Hematopoietic multipotent progenitor cell treated with erythropoietin and hydrocortisone succinate and interleukin-3 and kit ligand, for 4 days (in vitro differentiated cells): ENCODE data around the gene PFKP.

Experiments used
- DNase-seq: peaks from one replicate; pipeline ENCODE4 v3.0.0-alpha.2; 2015

PFKP gene

GRCh38 chr10:3072641-3073360 lies 5.5 kb downstream of the PFKP start:
- DNase-seq: no peak

DNA sequence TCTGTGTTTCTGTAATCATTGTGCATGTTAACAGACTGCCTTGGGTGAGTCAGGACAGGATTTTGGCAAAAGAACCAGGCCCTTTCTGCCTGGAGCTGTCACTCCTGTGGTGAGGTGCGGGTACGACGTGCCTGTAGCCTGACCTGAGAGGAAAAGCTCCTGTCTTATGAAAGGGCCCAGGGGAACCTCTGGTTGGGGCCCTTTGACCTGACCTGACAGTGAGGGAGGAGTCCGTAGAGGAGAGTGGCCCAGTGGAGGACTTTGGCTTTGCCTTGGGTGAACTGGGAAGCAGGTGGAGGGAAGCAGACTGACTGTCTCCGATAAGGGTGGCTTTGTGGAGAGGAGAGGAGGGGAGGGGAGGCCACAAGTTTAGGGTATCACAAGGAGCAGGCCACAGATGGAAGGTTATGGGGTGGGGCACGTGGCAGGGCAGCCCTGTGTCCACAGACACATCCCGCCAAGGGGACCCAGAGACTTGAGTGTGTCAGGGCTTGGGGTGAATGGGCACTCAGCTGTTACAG lies 6.9 kb downstream of the PFKP start:
- DNase-seq: peak; percentile 24

GRCh38 chr10:3074985-3075600 lies 7.7 kb downstream of the PFKP start:
- DNase-seq: no peak

DNA sequence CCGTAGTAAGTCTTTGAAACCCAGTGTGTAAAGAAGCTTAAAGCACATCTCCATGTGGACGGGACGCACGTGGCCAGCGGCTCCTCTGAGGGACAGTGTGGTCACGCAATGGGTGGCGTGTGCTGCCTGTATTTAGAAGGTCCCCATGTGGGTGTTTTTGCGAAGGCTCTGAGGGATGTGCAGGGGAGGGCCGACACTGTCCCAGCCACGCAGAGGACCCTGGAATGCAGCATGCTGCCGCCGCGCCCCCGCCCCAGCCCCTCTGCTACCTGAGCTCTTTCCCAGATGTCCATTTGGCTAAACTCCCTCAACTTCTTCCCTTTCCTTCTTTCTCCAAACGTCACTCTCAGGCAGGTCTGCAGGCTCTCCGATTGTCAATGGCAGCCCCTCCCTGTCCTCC lies 8.8 kb downstream of the PFKP start:
- DNase-seq: no peak

DNA sequence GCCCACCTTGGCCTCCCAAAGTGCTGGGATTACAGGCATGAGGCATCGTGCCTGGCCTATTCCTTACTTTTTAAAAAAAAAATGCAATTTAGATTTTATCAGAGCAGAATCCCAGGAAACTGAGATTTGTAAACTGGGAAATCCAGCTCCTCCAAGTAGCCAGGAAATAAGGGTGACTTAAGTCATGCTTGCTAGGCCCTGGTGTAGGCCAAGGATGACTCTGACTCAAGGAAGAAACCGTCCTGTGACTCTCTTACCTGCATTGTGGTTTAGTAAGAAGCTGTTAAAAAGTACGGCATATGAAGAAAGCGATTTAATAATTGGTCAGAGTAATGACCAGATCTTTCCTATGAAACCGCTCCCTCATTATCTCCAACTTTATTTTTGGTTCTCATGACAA lies 10.2 kb downstream of the PFKP start:
- no peak for DNase-seq

GRCh38 chr10:3077940-3078630 lies 10.7 kb downstream of the PFKP start:
- no peak for DNase-seq

DNA sequence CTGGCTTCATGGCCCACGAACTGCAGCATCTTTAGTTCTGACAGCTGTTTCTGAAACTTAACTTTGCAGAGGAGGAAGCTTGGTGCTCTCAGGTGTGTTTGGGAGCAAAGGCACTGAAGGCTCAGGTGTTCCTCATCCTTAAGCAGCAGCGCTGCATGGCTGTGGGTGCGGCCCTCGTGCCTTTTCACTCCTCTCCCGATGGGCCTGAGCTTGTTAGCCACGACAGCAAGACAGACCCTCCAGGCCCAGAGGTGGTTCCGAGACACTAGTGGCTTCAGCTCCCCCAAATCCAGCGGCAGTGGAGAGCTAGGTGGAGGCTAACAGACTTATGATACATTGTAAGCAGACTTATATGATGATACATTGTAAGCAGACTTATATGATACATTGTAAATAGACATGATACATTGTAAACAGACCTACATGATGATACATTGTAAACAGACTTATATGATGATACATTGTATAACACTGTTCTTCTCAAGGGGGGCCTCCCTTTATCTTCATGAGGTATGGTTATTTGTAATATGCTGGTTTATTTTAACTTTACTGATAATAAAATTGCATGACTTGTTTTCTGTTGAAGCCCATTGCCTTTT lies 14.1 kb downstream of the PFKP start:
- no peak for DNase-seq

DNA sequence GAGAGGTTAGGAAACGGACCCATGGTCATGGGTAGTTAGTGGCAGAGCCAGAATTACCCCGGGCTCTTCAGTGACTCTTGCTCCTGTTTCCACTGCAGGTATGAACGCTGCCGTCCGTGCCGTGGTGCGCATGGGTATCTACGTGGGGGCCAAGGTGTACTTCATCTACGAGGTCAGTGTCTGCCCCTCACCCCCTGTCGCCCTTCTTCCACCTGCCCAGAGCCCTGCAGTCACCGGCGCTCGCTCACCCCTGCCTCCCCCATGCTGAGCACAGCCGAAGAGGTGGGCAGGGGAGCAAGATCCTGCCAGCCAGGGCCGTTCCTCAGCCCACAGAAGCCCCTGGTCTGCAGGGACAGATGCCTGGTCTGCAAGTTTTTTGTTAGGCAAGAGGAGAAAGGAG lies 14.9 kb downstream of the PFKP start:
- no peak for DNase-seq

DNA sequence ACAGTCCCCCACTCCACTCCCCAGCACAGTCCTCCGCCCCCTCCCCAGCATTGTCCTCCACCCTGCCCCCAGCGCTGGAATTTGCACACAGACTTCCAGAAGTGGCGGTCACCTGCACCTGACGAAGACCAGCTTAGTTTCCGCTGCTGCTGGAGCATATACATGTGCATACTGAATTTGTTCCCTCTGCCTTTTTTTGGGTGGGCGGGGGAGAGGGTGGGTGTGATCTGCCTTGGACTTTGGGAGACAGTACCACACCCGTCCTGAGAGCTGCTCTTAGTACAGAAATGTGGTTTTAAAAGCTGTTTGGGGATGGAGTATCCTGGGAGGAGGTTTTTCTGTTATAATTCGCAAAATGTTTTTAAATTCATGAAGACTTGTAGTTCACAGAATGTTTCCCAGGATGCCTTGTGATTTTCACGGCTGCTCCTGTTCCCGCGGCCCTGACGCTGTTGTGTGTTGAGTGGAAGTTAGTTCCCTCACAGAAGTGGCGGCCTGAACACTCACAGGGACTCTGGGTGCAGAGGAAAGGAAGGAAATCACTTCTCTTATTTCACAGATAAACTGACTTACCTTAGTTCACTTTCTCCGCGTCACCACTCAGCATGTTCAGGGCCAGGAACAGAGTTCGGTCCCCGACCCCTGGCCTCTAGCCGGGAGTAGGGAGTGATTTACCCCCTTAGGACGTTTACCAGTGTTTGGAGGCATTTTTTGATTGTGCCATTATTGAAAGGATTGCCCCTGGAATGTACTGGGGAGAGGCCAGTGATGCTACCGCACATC lies 18.6 kb downstream of the PFKP start:
- DNase-seq: peak; percentile 33

DNA sequence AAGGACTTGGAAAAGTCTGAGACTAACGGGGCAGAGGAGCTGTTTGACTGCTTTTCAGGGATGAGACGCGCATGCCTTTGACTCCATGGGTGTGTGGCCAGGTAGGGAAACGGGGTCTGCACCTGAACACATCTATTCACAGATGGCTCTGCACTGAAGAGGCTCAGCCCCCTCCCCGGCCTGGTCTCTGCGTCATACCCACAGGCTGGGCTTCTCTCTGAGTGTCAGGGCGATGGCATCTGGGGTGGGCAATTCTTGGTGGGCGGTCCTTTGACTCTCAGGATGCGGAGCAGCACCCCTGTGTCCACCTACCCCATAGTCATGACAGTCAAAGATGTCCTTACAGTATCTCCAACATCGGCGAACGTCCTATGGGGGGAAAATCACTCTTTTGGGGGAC lies 23.0 kb downstream of the PFKP start:
- no peak for DNase-seq

DNA sequence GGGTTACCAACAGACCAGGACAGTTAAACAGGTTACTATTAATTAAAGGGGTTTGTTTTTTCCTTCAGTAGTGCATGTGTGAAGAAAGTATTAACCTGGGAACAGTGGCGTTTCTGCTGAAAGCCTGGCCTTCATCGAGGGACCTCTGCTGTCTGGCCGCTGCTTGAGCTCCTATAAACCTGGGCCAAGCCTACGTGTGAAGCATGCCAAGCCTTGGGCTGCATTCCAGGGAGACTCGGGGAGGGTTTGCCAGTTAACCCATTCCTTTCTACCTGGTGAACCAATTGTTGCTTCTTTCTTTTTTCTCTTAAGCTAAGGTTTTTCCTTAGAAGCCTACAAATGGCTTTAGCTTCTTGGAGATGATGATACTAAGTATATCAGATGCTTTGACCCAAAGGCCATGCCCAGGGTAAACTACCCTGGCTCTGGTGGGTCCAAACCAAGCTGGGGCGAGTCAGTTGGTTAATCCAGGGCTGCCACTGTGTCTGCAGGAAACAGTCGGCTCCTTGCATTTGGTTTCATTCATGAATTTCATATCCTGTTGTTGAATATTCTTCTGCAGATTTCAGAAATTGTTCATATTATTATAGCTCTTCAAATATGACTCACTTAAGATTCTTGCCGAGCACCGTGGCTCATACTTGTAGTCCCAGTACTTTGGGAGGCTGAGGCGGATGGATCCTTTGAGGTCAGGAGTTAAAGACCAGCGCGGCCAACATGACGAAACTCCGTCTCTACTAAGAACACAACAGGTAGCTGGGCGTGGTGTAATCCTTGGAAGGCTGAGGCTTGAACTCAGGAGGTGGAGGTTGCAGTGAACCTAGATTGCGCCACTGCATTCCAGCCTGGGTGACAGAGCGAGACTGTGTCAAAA lies 23.8 kb downstream of the PFKP start:
- peak; percentile 7 for DNase-seq

DNA sequence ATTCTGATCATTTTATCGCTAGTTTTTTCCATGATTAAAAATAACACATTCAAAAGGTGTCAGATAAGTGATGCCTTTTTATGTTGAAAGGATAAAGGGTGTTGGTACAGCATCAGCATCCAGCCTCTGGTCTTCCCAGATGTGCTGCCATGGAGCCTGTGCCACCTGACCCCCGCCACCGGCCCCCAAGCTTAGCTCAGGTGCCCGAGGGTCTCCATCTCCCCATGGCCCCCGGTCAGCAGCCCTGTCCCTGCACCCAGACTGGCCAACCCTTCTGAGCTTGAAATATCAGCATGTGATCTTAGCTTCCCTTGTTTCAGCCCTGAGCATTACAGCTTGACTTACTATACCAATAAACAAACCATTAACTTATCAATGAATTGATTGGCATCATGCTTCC lies 24.6 kb downstream of the PFKP start:
- DNase-seq: no peak

DNA sequence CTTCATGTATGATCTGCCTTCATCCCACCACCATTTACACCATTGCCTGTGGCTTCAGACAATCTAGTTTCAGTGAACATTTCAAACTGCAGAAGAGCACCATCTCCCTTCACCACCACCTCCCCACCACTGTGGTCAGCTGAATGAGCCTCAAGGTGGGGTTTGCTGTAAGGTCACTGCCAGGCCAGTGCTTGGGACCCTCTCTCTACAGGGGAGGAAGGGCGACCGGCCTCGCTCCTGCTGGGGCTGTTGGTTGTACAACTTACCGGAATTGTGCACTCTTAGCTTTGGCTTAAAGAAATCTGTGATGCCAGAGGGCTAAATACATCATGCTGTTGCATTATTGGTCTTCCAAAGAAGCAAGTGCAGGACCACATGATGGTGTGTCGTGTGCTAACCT lies 26.6 kb downstream of the PFKP start:
- no peak for DNase-seq

GRCh38 chr10:3094609-3095036 lies 27.3 kb downstream of the PFKP start:
- DNase-seq: peak; percentile 51

- peak; percentile 97 for DNase-seq
Observed at GRCh38 chr10:3095373-3096139, 28.2 kb downstream of the PFKP start.

GRCh38 chr10:3096149-3096548 lies 28.8 kb downstream of the PFKP start:
- peak; percentile 66 for DNase-seq

DNA sequence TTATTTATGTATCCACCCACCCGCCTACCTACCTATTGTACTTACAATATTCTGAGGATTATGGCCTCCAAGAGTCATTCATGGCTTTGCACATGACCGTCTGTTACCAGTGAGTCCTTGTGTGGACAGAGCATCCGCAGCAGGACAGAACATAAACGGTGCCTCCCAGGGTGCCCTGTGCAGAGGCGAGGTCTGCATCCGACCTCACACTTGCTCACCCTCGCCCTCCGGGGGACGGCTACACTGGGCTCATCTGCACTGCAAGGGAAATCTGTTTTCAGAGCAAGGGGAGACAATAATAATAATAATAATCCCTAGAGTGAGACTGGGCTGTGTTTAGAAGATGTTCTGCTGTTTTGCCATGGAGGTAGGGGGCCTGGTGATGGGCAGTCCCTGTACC lies 29.8 kb downstream of the PFKP start:
- DNase-seq: peak; percentile 19

GRCh38 chr10:3098689-3099088 lies 31.3 kb downstream of the PFKP start:
- no peak for DNase-seq

DNA sequence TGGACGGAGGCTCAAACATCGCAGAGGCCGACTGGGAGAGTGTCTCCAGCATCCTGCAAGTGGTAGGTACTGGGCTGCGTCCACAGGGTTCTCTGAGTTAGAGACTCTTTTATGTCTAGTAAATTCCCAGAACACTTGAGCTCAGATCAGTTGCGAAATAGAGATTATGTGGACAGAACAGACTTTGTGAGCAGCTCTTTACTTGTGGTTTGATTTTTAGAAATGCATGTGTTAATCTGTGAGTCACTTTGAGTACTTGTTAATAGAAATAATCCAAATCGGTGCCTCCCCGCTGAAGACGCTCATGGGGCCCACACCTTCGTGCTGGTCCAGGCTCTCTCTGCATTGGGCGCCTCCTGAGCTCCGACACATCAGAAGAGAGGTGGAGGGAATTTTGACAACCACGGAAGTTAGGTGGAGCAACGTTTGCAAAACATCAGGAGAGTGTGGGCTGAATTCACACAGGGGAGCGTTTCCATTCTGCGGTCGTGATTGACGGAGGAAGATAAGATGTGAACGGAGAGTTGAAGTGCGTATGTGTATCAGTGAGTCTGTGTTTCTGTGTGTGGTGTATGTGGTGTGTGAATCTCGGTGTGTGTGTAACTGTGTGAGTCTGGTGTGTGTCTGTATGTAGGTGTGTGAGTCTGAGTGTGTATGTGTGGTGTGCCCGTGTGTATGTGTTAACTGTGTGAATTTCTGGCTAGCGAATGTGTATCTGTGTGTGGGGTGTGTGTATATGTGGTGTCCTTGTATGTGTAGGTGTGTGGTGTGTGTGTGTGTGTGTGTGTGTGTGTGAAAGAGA lies 32.1 kb downstream of the PFKP start:
- DNase-seq: peak; percentile 63
